Colonic mucosa (tissue), 4 donors: ENCODE measurements around the gene PATJ. TPM values are rescaled to one million over a fixed set of nuclear protein-coding genes. Genes with fewer than 3 reads are reported as not detected.

ENCODE experiments used
- DNase-seq: peaks from one replicate; pipeline ENCODE4 v3.0.0-alpha.2; 2020
- H3K27ac ChIP-seq: fragments of 200-600 bp; one replicate; pipeline ENCODE4 v1.8.0; 2021
- H3K27me3 ChIP-seq: fragments of 200-600 bp; one replicate; pipeline ENCODE4 v1.8.0; 2021
- H3K36me3 ChIP-seq: fragments of 200-600 bp; one replicate; pipeline ENCODE4 v1.8.0; 2021
- H3K4me1 ChIP-seq: fragments of 200-600 bp; one replicate; pipeline ENCODE4 v1.8.0; 2021; ENCODE audit warnings: mild to moderate bottlenecking
- H3K4me3 ChIP-seq: fragments of 200-600 bp; one replicate; pipeline ENCODE4 v1.8.0; 2021
- H3K9ac ChIP-seq, 2 donors: one replicate each; pipeline ENCODE4 v1.7.0; 2013; ENCODE audit warnings: control low read depth in 2 of 2, low read depth in 2 of 2, low read length in 2 of 2
- H3K9me3 ChIP-seq: fragments of 200-600 bp; one replicate; pipeline ENCODE4 v1.8.0; 2021
- CTCF ChIP-seq: fragments of 200-600 bp; IDR thresholded peaks from one replicate; pipeline ENCODE4 v1.8.0; 2022; ENCODE audit warnings: antibody characterized with exemption, mild to moderate bottlenecking
- intact Hi-C: fragments of 100-400 bp; cut with DNase I; formaldehyde crosslinking; loops from one replicate; pipeline ENCODE4 v1.14.1; 2022
- total RNA-seq, 2 donors: library from RNA; stranded (reverse); fragmentation: NEBNext Ultra II Directional in 1 of 2; extraction: Animal tissue kit (Norgen Biotek cat#: 25700) in 1 of 2; gene quantifications; one replicate each; pipeline ENCODE4 v1.2.1, GENCODE V29; 2021
- donor health status: healthy.
- donor health status: DM: no; HTN: no; CAD: no.
- donor health status: DM: no; HTN: no; CAD: no.

Gene PATJ
- total RNA-seq, 2 donors from 2014 or later, result 65.6 to 69.0 TPM

GRCh38 chr1:62198781-62199125 lies 456.5 kb downstream of the PATJ start:
- Histone ChIP-seq H3K27ac (no peak overlapping the region), H3K27me3 (no peaks in the 10 kb centered on the region), H3K9me3 (no peaks in the 10 kb centered on the region), H3K36me3 (no peaks in the 10 kb centered on the region), H3K9ac (no peak overlapping the region), H3K4me3 (no peak overlapping the region), H3K4me1 (no peaks in the 10 kb centered on the region)
- intact Hi-C loops, result no loop called here
- no peak for DNase-seq
- no peak for TF ChIP-seq CTCF

GRCh38 chr1:62207187-62207586 lies 464.9 kb downstream of the PATJ start:
- DNase-seq, result no peak
- Histone ChIP-seq H3K9me3 (no peaks in the 10 kb centered on the region), H3K9ac (no peak overlapping the region), H3K4me1 (no peaks in the 10 kb centered on the region), H3K27ac (no peak overlapping the region), H3K36me3 (no peaks in the 10 kb centered on the region), H3K27me3 (no peaks in the 10 kb centered on the region), H3K4me3 (no peak overlapping the region)
- no peak for TF ChIP-seq CTCF
- intact Hi-C loops, result no loop called here

- Histone ChIP-seq H3K4me3 (no peak overlapping the region), H3K4me1 (no peaks in the 10 kb centered on the region), H3K27ac (no peak overlapping the region), H3K36me3 (no peaks in the 10 kb centered on the region), H3K9me3 (no peaks in the 10 kb centered on the region), H3K9ac (no peak overlapping the region), H3K27me3 (no peaks in the 10 kb centered on the region)
- no peak for TF ChIP-seq CTCF
- no peak for DNase-seq
- intact Hi-C loops, result no loop called here
Measured at GRCh38 chr1:62208087-62208486, 465.8 kb downstream of the PATJ start.

GRCh38 chr1:62208970-62209369 lies 466.7 kb downstream of the PATJ start:
- TF ChIP-seq CTCF, result no peak
- no peaks in the 10 kb centered on the region for H3K9me3 ChIP-seq
- H3K4me1 ChIP-seq, result no peaks in the 10 kb centered on the region
- H3K9ac ChIP-seq, result no peak overlapping the region
- no peaks in the 10 kb centered on the region for H3K27me3 ChIP-seq
- intact Hi-C loops, result no loop called here
- H3K36me3 ChIP-seq, result no peaks in the 10 kb centered on the region
- no peak overlapping the region for H3K4me3 ChIP-seq
- H3K27ac ChIP-seq, result no peak overlapping the region
- DNase-seq, result no peak

GRCh38 chr1:62209931-62210595 lies 467.8 kb downstream of the PATJ start:
- no peak for DNase-seq
- Histone ChIP-seq H3K27ac (no peak overlapping the region), H3K27me3 (no peaks in the 10 kb centered on the region), H3K9me3 (no peaks in the 10 kb centered on the region), H3K4me1 (no peaks in the 10 kb centered on the region), H3K9ac (no peak overlapping the region), H3K36me3 (no peaks in the 10 kb centered on the region), H3K4me3 (no peak overlapping the region)
- TF ChIP-seq CTCF, result no peak
- intact Hi-C loops, result no loop called here
